G401.6 (cell line): ENCODE data around the gene NDUFS6.
"Not testable (repeated sequence)": the region's sequence is repeated elsewhere in the genome, so short reads cannot be mapped to it uniquely, and the experiment has no call there.

Experiments
- FAIRE-seq: peaks from 2 replicates; lab custom pipeline; 2012; peaks lifted over from hg19 to GRCh38; lab: Jason Lieb, UNC

Gene NDUFS6

GRCh38 chr5:1834721-1835429 is 33.7 kb downstream of the NDUFS6 start:
- FAIRE-seq: no peak

GRCh38 chr5:1835431-1835830 is 34.2 kb downstream of the NDUFS6 start:
- FAIRE-seq: no peak

GRCh38 chr5:1836176-1836890 is 35.1 kb downstream of the NDUFS6 start:
- no peak for FAIRE-seq

- no peak for FAIRE-seq
These were observed 36.0 kb downstream of the NDUFS6 start for GRCh38 chr5:1836891-1837880.

GRCh38 chr5:1838013-1838412 is 36.8 kb downstream of the NDUFS6 start:
- no peak for FAIRE-seq

- FAIRE-seq: no peak
These were observed 38.9 kb downstream of the NDUFS6 start for GRCh38 chr5:1840071-1840547.

GRCh38 chr5:1840741-1841521 is 39.7 kb downstream of the NDUFS6 start:
- FAIRE-seq: no peak

- FAIRE-seq: no peak
These were observed 41.0 kb downstream of the NDUFS6 start for GRCh38 chr5:1842004-1842819.

GRCh38 chr5:1843761-1844160 is 42.6 kb downstream of the NDUFS6 start:
- FAIRE-seq: not testable (repeated sequence)

- FAIRE-seq: no peak
These were observed 43.7 kb downstream of the NDUFS6 start for GRCh38 chr5:1844708-1845436.

- no peak for FAIRE-seq
These were observed 44.5 kb downstream of the NDUFS6 start for GRCh38 chr5:1845696-1846095.

GRCh38 chr5:1846583-1846982 is 45.4 kb downstream of the NDUFS6 start:
- FAIRE-seq: no peak

GRCh38 chr5:1847056-1847455 is 45.8 kb downstream of the NDUFS6 start:
- FAIRE-seq: no peak

GRCh38 chr5:1847611-1848010 is 46.4 kb downstream of the NDUFS6 start:
- no peak for FAIRE-seq

- FAIRE-seq: no peak
These were observed 49.3 kb downstream of the NDUFS6 start for GRCh38 chr5:1850324-1851154.

- no peak for FAIRE-seq
These were observed 50.2 kb downstream of the NDUFS6 start for GRCh38 chr5:1851290-1851934.

GRCh38 chr5:1852324-1852947 is 51.2 kb downstream of the NDUFS6 start:
- no peak for FAIRE-seq

GRCh38 chr5:1853531-1853930 is 52.3 kb downstream of the NDUFS6 start:
- FAIRE-seq: no peak
